Kidney (tissue), 14 donors: ENCODE measurements around the gene ZFR2. TPM values are rescaled to one million over a fixed set of nuclear protein-coding genes. Genes with fewer than 3 reads are reported as not detected.

Experiments used
- DNase-seq, 5 donors: peaks; one replicate each; pipeline ENCODE4 v3.0.0-alpha.2; 2013 to 2020
- FAIRE-seq: peaks from 2 replicates; lab custom pipeline; 2012; peaks lifted over from hg19 to GRCh38; lab: Jason Lieb, UNC
- H3K27ac ChIP-seq, 2 donors: one replicate each; pipeline ENCODE4 v1.7.0; 2013; ENCODE audit warnings: low read depth in 2 of 2, low read length in 2 of 2, inconsistent platforms in 1 of 2
- H3K27me3 ChIP-seq: one replicate; pipeline ENCODE4 v1.7.1; 2013; ENCODE audit warnings: low read length, inconsistent platforms; ENCODE audit not compliant: control insufficient read depth, insufficient read depth
- H3K36me3 ChIP-seq, 3 donors: one replicate each; pipeline versions ENCODE4 v1.7.0 to v1.7.1; 2013; ENCODE audit warnings: low read length in 3 of 3, control low read depth in 1 of 3, inconsistent platforms in 1 of 3; ENCODE audit not compliant: insufficient read depth in 3 of 3, control insufficient read depth in 2 of 3
- H3K4me1 ChIP-seq, 3 donors: one replicate each; pipeline versions ENCODE4 v1.7.0 to v1.7.1; 2013; ENCODE audit warnings: low read length in 3 of 3, inconsistent platforms in 1 of 3, low read depth in 1 of 3; ENCODE audit not compliant: control insufficient read depth in 2 of 3, insufficient read depth in 2 of 3
- H3K4me3 ChIP-seq, 3 donors: one replicate each; pipeline versions ENCODE4 v1.7.0 to v1.8.1; 2013; ENCODE audit warnings: low read length in 3 of 3, control low read depth in 1 of 3, inconsistent platforms in 1 of 3
- H3K9ac ChIP-seq, 3 donors: one replicate each; pipeline versions ENCODE4 v1.7.0 to v1.7.1; 2013; ENCODE audit warnings: low read length in 3 of 3, control low read depth in 1 of 3, inconsistent platforms in 1 of 3
- H3K9me3 ChIP-seq, 3 donors: one replicate each; pipeline versions ENCODE4 v1.7.0 to v1.7.1; 2013; ENCODE audit warnings: low read length in 3 of 3, control low read depth in 1 of 3, inconsistent platforms in 1 of 3; ENCODE audit not compliant: control insufficient read depth in 2 of 3, insufficient read depth in 1 of 3
- CTCF ChIP-seq: IDR thresholded peaks from 3 replicates; pipeline ENCODE4 v1.5.1; 2012; ENCODE audit warnings: mild to moderate bottlenecking, moderate library complexity, borderline replicate concordance; ENCODE audit not compliant: insufficient read depth; ENCODE audit errors: extremely low read depth
- intact Hi-C: fragments of 100-400 bp; cut with DNase I; formaldehyde crosslinking; loops from one replicate; pipeline ENCODE4 v1.11.1; 2022
- polyA plus RNA-seq: library from polyadenylated mRNA; stranded (reverse); fragments of 350-450 nt; fragmentation: Illumina TruSeq; extraction: RNeasy Lipid Tissue Mini Kit (QIAGEN cat#74804); gene quantifications from one replicate; pipeline ENCODE4 v1.2.3, GENCODE V29; 2014; ENCODE audit warnings: low read depth, low replicate concordance; ENCODE audit not compliant: insufficient read depth
- total RNA-seq: library from RNA; stranded (reverse); fragmentation: NEBNext Ultra II Directional; extraction: Animal tissue kit (Norgen Biotek cat#: 25700); gene quantifications from one replicate; pipeline ENCODE4 v1.2.1, GENCODE V29; 2021
- donor health status: control.
- donor health status: control.
- donor health status: control.
- donor health status: control.
- donor health status: control.
- donor health status: DM: yes; HTN: yes; CAD: no.
- donor health status: Normal renal cell carcinoma (clear cell type).

Gene ZFR2
- total and polyA plus RNA-seq, 2 donors from 2014 or later: 0.22 TPM; not detected in 1

GRCh38 chr19:3834349-3835054 lies 34.3 kb downstream of the ZFR2 start:
- FAIRE-seq: no peak
- H3K4me1 ChIP-seq: no peaks in the 10 kb centered on the region
- no peaks in the 10 kb centered on the region for H3K27me3 ChIP-seq
- no peak overlapping the region for H3K9ac ChIP-seq
- H3K4me3 ChIP-seq: no peak overlapping the region
- peaks cover 0 to 4% (median 0%) of the 10 kb centered on the region in 3 donors for H3K9me3 ChIP-seq
- DNase-seq: peak in 1 of 5 donors; percentile 21
- intact Hi-C loops: no loop called here
- no peak overlapping the region for H3K27ac ChIP-seq
- TF ChIP-seq CTCF: no peak
- no peaks in the 10 kb centered on the region for H3K36me3 ChIP-seq

- H3K4me3 ChIP-seq: no peak overlapping the region
- H3K9ac ChIP-seq: no peak overlapping the region
- H3K27me3 ChIP-seq: no peaks in the 10 kb centered on the region
- DNase-seq: peak in 1 of 5 donors; percentile 31
- TF ChIP-seq CTCF: no peak
- H3K27ac ChIP-seq: no peak overlapping the region
- no peaks in the 10 kb centered on the region for H3K36me3 ChIP-seq
- H3K9me3 ChIP-seq: peaks cover 0 to 4% (median 0%) of the 10 kb centered on the region in 3 donors
- FAIRE-seq: no peak
- intact Hi-C loops: no loop called here
- no peaks in the 10 kb centered on the region for H3K4me1 ChIP-seq
These were observed 35.1 kb downstream of the ZFR2 start for GRCh38 chr19:3833578-3834348.

- no peak for FAIRE-seq
- peak in 1 of 5 donors; percentile 35 for DNase-seq
- Histone ChIP-seq H3K9ac (no peak overlapping the region), H3K4me1 (no peaks in the 10 kb centered on the region), H3K27me3 (no peaks in the 10 kb centered on the region), H3K36me3 (no peaks in the 10 kb centered on the region), H3K9me3 (no peaks in the 10 kb centered on the region), H3K4me3 (no peak overlapping the region), H3K27ac (no peak overlapping the region)
- intact Hi-C loops: no loop called here
- no peak for TF ChIP-seq CTCF
These were observed 36.8 kb downstream of the ZFR2 start for GRCh38 chr19:3832001-3832400.
